ENCODE measurements around the gene HOXD12.

The HOXD12 gene

GRCh38 chr2:176092270-176093144 is 7.1 kb upstream of the HOXD12 start, which contains the start of gene HOXD13:
HOXD13 (plus strand) TSS chr2:176092721; CDS start chr2:176092891, 170 bp downstream.
- intact Hi-C loops (cut with DNase I; ENCODE audit: low total_unique reads), result loop anchor here (5.0 kb wide), 1 partner anchor 90 kb away; the partner anchor contains the start of gene LNPK
- DNase-seq, result peak in 1 of 2 donors; percentile 60
- peaks cover 0 to 43% (median 34%) of the 10 kb centered on the region in 4 donors for H3K4me1 ChIP-seq

DNA sequence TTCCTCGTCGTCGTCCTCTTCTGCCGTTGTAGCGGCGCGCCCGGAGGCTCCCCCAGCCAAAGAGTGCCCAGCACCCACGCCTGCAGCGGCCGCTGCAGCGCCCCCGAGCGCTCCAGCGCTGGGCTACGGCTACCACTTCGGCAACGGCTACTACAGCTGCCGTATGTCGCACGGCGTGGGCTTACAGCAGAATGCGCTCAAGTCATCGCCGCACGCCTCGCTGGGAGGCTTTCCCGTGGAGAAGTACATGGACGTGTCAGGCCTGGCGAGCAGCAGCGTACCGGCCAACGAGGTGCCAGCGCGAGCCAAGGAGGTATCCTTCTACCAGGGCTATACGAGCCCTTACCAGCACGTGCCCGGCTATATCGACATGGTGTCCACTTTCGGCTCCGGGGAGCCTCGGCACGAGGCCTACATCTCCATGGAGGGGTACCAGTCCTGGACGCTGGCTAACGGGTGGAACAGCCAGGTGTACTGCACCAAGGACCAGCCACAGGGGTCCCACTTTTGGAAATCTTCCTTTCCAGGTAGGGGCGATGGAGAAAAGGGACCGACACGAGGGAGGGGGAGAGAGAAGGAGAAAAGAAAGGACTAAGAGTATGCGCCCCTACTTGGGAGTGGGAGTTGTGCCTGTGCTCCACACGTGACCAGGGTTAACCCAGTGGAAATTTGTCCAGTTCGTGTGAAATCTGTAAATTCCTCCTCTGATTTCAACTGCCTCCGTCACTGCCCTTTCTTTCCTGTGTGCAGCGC is 6.3 kb upstream of the HOXD12 start:
- Histone ChIP-seq H3K4me3 (peak overlapping the region; percentile 22 to 44), H3K4me1 (peaks cover 0 to 45% (median 36%) of the 10 kb centered on the region in 4 donors), H3K27me3 (peaks cover 7 to 100% of the 10 kb centered on the region in 2 donors), H3K9me3 (no peaks in the 10 kb centered on the region), H3K36me3 (no peaks in the 10 kb centered on the region), H3K27ac (no peak overlapping the region)
- DNase-seq, result peak in 1 of 2 donors; percentile 64
- intact Hi-C loops (cut with DNase I; ENCODE audit: low total_unique reads), result loop anchor here (5.0 kb wide), 1 partner anchor 91 kb away; the partner anchor contains the start of gene LNPK
- TF ChIP-seq CTCF (IDR thresholded peaks at IDR 0.05), result no peak

More at GRCh38 chr2:176092270-176093144, 7.1 kb upstream of the HOXD12 start, which contains the start of gene HOXD13:
- Histone ChIP-seq H3K27me3 (peaks cover 7 to 100% of the 10 kb centered on the region in 2 donors), H3K36me3 (no peaks in the 10 kb centered on the region), H3K27ac (no peak within 1 kb of the TSS), H3K4me3 (peak within 1 kb of the TSS; percentile 22 to 44), H3K9me3 (no peaks in the 10 kb centered on the region)
- no peak for TF ChIP-seq CTCF (IDR thresholded peaks at IDR 0.05)

- intact Hi-C loops (cut with DNase I; ENCODE audit: low total_unique reads), result loop anchor here (5.0 kb wide), 1 partner anchor 92 kb away; the partner anchor contains the start of gene LNPK
- Histone ChIP-seq H3K4me3 (no peak overlapping the region), H3K4me1 (peaks cover 0 to 47% (median 39%) of the 10 kb centered on the region in 4 donors), H3K36me3 (no peaks in the 10 kb centered on the region), H3K9me3 (no peaks in the 10 kb centered on the region), H3K27ac (no peak overlapping the region), H3K27me3 (peaks cover 7 to 100% of the 10 kb centered on the region in 2 donors)
- no peak for TF ChIP-seq CTCF (IDR thresholded peaks at IDR 0.05)
- DNase-seq, result no peak
Measured at GRCh38 chr2:176093898-176094249, 5.7 kb upstream of the HOXD12 start.

DNA sequence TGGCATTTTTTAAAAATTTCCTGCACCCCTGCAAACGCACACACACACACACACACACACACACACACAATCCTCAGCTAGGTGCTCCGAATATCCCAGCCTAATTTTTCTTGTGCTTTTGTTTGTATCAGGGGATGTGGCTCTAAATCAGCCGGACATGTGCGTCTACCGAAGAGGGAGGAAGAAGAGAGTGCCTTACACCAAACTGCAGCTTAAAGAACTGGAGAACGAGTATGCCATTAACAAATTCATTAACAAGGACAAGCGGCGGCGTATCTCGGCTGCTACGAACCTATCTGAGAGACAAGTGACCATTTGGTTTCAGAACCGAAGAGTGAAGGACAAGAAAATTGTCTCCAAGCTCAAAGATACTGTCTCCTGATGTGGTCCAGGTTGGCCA is 5.2 kb upstream of the HOXD12 start:
- TF ChIP-seq CTCF (IDR thresholded peaks at IDR 0.05), result no peak
- peaks cover 6 to 100% of the 10 kb centered on the region in 2 donors for H3K27me3 ChIP-seq
- intact Hi-C loops (cut with DNase I; ENCODE audit: low total_unique reads), result loop anchor here (5.0 kb wide), 1 partner anchor 92 kb away; the partner anchor contains the start of gene LNPK
- H3K4me3 ChIP-seq, result no peak overlapping the region
- H3K27ac ChIP-seq, result no peak overlapping the region
- peaks cover 0 to 51% (median 42%) of the 10 kb centered on the region in 4 donors for H3K4me1 ChIP-seq
- no peaks in the 10 kb centered on the region for H3K9me3 ChIP-seq
- no peak for DNase-seq
- H3K36me3 ChIP-seq, result no peaks in the 10 kb centered on the region

DNA sequence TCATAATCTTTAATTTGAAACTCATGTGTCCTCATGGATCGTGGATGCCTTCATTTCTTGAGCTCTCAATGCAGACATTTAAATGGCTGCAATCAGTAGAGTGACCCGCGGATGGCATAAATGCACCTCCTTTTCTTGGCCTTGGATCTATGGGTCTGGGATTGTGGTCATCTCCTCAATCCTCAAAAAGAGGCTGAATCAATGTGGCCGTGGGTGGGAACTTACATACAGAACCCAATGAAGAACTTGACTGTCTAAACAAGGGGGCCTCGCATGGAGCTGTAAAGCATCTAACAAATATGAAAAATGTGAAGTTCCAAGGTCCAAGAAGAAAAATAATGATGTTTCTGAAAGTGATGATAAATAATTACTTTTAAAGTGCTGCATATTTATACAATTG is 4.2 kb upstream of the HOXD12 start:
- H3K4me1 ChIP-seq, result peaks cover 0 to 62% (median 50%) of the 10 kb centered on the region in 4 donors
- intact Hi-C loops (cut with DNase I; ENCODE audit: low total_unique reads), result loop anchor here (5.0 kb wide), 1 partner anchor 728 kb away; no protein-coding TSS in a partner anchor
- no peaks in the 10 kb centered on the region for H3K36me3 ChIP-seq
- no peak for TF ChIP-seq CTCF (IDR thresholded peaks at IDR 0.05)
- peaks cover 10 to 100% of the 10 kb centered on the region in 2 donors for H3K27me3 ChIP-seq
- H3K4me3 ChIP-seq, result no peak overlapping the region
- no peak for DNase-seq
- no peaks in the 10 kb centered on the region for H3K9me3 ChIP-seq
- H3K27ac ChIP-seq, result no peak overlapping the region

All from tibial artery (tissue), 4 donors.